ENCODE data around the gene SRP9.
"Not testable (repeated sequence)": the region's sequence is repeated elsewhere in the genome, so short reads cannot be mapped to it uniquely, and the experiment has no call there.

The SRP9 gene

GRCh38 chr1:225779165-225779564 is 1.5 kb downstream of the SRP9 start:
- not testable (repeated sequence) for H3K27me3 ChIP-seq (ENCODE audit: control insufficient read depth, insufficient read depth, low read length); H3K9me3 ChIP-seq (ENCODE audit: control insufficient read depth, insufficient read depth, low read length); H3K27ac ChIP-seq (ENCODE audit: low read depth, low read length)
- Histone ChIP-seq H3K4me3 (ENCODE audit: low read depth, low read length) (peak overlapping the region; percentile 96), H3K4me1 (ENCODE audit: control insufficient read depth, insufficient read depth, low read length) (peaks cover 38% of the 10 kb centered on the region), H3K36me3 (ENCODE audit: control insufficient read depth, insufficient read depth, low read length) (peaks cover 39% of the 10 kb centered on the region), H3K9ac (ENCODE audit: low read depth, low read length) (peak overlapping the region; percentile 99)

- peak overlapping the region; percentile 96; the same call in 1 of the 2 replicates for H3K4me3 ChIP-seq (ENCODE audit: low read depth, low read length)
- no peak overlapping the region for H3K9ac ChIP-seq (ENCODE audit: low read depth, low read length)
- no peak overlapping the region for H3K27ac ChIP-seq (ENCODE audit: low read depth, low read length)
- H3K36me3 ChIP-seq (ENCODE audit: control insufficient read depth, insufficient read depth, low read length), result peaks cover 48% of the 10 kb centered on the region
- no peaks in the 10 kb centered on the region for H3K9me3 ChIP-seq (ENCODE audit: control insufficient read depth, insufficient read depth, low read length)
- no peaks in the 10 kb centered on the region for H3K27me3 ChIP-seq (ENCODE audit: control insufficient read depth, insufficient read depth, low read length)
- peaks cover 38% of the 10 kb centered on the region for H3K4me1 ChIP-seq (ENCODE audit: control insufficient read depth, insufficient read depth, low read length)
Observed at GRCh38 chr1:225780134-225780533, 2.5 kb downstream of the SRP9 start.

GRCh38 chr1:225780630-225781029 is 3.0 kb downstream of the SRP9 start:
- peaks cover 38% of the 10 kb centered on the region for H3K4me1 ChIP-seq (ENCODE audit: control insufficient read depth, insufficient read depth, low read length)
- H3K27ac ChIP-seq (ENCODE audit: low read depth, low read length), result no peak overlapping the region
- H3K9me3 ChIP-seq (ENCODE audit: control insufficient read depth, insufficient read depth, low read length), result no peaks in the 10 kb centered on the region
- H3K36me3 ChIP-seq (ENCODE audit: control insufficient read depth, insufficient read depth, low read length), result peaks cover 51% of the 10 kb centered on the region
- H3K27me3 ChIP-seq (ENCODE audit: control insufficient read depth, insufficient read depth, low read length), result no peaks in the 10 kb centered on the region
- no peak overlapping the region for H3K9ac ChIP-seq (ENCODE audit: low read depth, low read length)
- peak overlapping the region; percentile 17; the same call in 1 of the 2 replicates for H3K4me3 ChIP-seq (ENCODE audit: low read depth, low read length)

GRCh38 chr1:225789142-225789541 is 11.5 kb downstream of the SRP9 start:
- H3K27me3 ChIP-seq (ENCODE audit: control insufficient read depth, insufficient read depth, low read length); H3K9me3 ChIP-seq (ENCODE audit: control insufficient read depth, insufficient read depth, low read length): not testable (repeated sequence)

GRCh38 chr1:225794954-225795353 is 17.3 kb downstream of the SRP9 start:
- no peak overlapping the region for H3K4me3 ChIP-seq (ENCODE audit: low read depth, low read length)
- H3K36me3 ChIP-seq (ENCODE audit: control insufficient read depth, insufficient read depth, low read length), result peaks cover 25% of the 10 kb centered on the region
- H3K27ac ChIP-seq (ENCODE audit: low read depth, low read length), result no peak overlapping the region
- H3K4me1 ChIP-seq (ENCODE audit: control insufficient read depth, insufficient read depth, low read length), result no peaks in the 10 kb centered on the region
- no peak overlapping the region for H3K9ac ChIP-seq (ENCODE audit: low read depth, low read length)
- H3K27me3 ChIP-seq (ENCODE audit: control insufficient read depth, insufficient read depth, low read length), result no peaks in the 10 kb centered on the region
- H3K9me3 ChIP-seq (ENCODE audit: control insufficient read depth, insufficient read depth, low read length), result peaks cover 10% of the 10 kb centered on the region; the same call in 1 of the 2 replicates

More at GRCh38 chr1:225789142-225789541, 11.5 kb downstream of the SRP9 start:
- H3K9ac ChIP-seq (ENCODE audit: low read depth, low read length); H3K27ac ChIP-seq (ENCODE audit: low read depth, low read length); H3K4me1 ChIP-seq (ENCODE audit: control insufficient read depth, insufficient read depth, low read length); H3K4me3 ChIP-seq (ENCODE audit: low read depth, low read length): not testable (repeated sequence)
- peaks cover 75% of the 10 kb centered on the region for H3K36me3 ChIP-seq (ENCODE audit: control insufficient read depth, insufficient read depth, low read length)

- not testable (repeated sequence) for H3K9ac ChIP-seq (ENCODE audit: low read depth, low read length); H3K9me3 ChIP-seq (ENCODE audit: control insufficient read depth, insufficient read depth, low read length); H3K4me3 ChIP-seq (ENCODE audit: low read depth, low read length); H3K4me1 ChIP-seq (ENCODE audit: control insufficient read depth, insufficient read depth, low read length); H3K27ac ChIP-seq (ENCODE audit: low read depth, low read length); H3K27me3 ChIP-seq (ENCODE audit: control insufficient read depth, insufficient read depth, low read length)
- peaks cover 13% of the 10 kb centered on the region for H3K36me3 ChIP-seq (ENCODE audit: control insufficient read depth, insufficient read depth, low read length)
Observed at GRCh38 chr1:225796097-225796496, 18.5 kb downstream of the SRP9 start.

GRCh38 chr1:225801146-225801545 is 23.5 kb downstream of the SRP9 start:
- H3K9me3 ChIP-seq (ENCODE audit: control insufficient read depth, insufficient read depth, low read length); H3K27me3 ChIP-seq (ENCODE audit: control insufficient read depth, insufficient read depth, low read length); H3K9ac ChIP-seq (ENCODE audit: low read depth, low read length); H3K36me3 ChIP-seq (ENCODE audit: control insufficient read depth, insufficient read depth, low read length); H3K4me3 ChIP-seq (ENCODE audit: low read depth, low read length); H3K4me1 ChIP-seq (ENCODE audit: control insufficient read depth, insufficient read depth, low read length); H3K27ac ChIP-seq (ENCODE audit: low read depth, low read length): not testable (repeated sequence)

GRCh38 chr1:225806249-225806648 is 28.6 kb downstream of the SRP9 start:
- no peak overlapping the region for H3K9ac ChIP-seq (ENCODE audit: low read depth, low read length)
- peaks cover 2% of the 10 kb centered on the region for H3K4me1 ChIP-seq (ENCODE audit: control insufficient read depth, insufficient read depth, low read length)
- H3K27me3 ChIP-seq (ENCODE audit: control insufficient read depth, insufficient read depth, low read length), result no peaks in the 10 kb centered on the region
- no peaks in the 10 kb centered on the region for H3K9me3 ChIP-seq (ENCODE audit: control insufficient read depth, insufficient read depth, low read length)
- no peaks in the 10 kb centered on the region for H3K36me3 ChIP-seq (ENCODE audit: control insufficient read depth, insufficient read depth, low read length)
- H3K27ac ChIP-seq (ENCODE audit: low read depth, low read length), result no peak overlapping the region
- no peak overlapping the region for H3K4me3 ChIP-seq (ENCODE audit: low read depth, low read length)

- H3K27ac ChIP-seq (ENCODE audit: low read depth, low read length); H3K4me1 ChIP-seq (ENCODE audit: control insufficient read depth, insufficient read depth, low read length); H3K36me3 ChIP-seq (ENCODE audit: control insufficient read depth, insufficient read depth, low read length); H3K9ac ChIP-seq (ENCODE audit: low read depth, low read length); H3K27me3 ChIP-seq (ENCODE audit: control insufficient read depth, insufficient read depth, low read length); H3K4me3 ChIP-seq (ENCODE audit: low read depth, low read length); H3K9me3 ChIP-seq (ENCODE audit: control insufficient read depth, insufficient read depth, low read length): not testable (repeated sequence)
Observed at GRCh38 chr1:225806736-225807135, 29.1 kb downstream of the SRP9 start.

GRCh38 chr1:225808136-225808535 is 30.5 kb downstream of the SRP9 start:
- no peak overlapping the region for H3K27ac ChIP-seq (ENCODE audit: low read depth, low read length)
- peaks cover 12% of the 10 kb centered on the region for H3K4me1 ChIP-seq (ENCODE audit: control insufficient read depth, insufficient read depth, low read length)
- H3K9ac ChIP-seq (ENCODE audit: low read depth, low read length), result no peak overlapping the region
- H3K36me3 ChIP-seq (ENCODE audit: control insufficient read depth, insufficient read depth, low read length), result no peaks in the 10 kb centered on the region; the same call in 1 of the 2 replicates
- H3K27me3 ChIP-seq (ENCODE audit: control insufficient read depth, insufficient read depth, low read length), result no peaks in the 10 kb centered on the region
- no peaks in the 10 kb centered on the region for H3K9me3 ChIP-seq (ENCODE audit: control insufficient read depth, insufficient read depth, low read length)
- H3K4me3 ChIP-seq (ENCODE audit: low read depth, low read length), result no peak overlapping the region

- no peaks in the 10 kb centered on the region; the same call in 1 of the 2 replicates for H3K36me3 ChIP-seq (ENCODE audit: control insufficient read depth, insufficient read depth, low read length)
- no peaks in the 10 kb centered on the region for H3K9me3 ChIP-seq (ENCODE audit: control insufficient read depth, insufficient read depth, low read length)
- no peaks in the 10 kb centered on the region for H3K27me3 ChIP-seq (ENCODE audit: control insufficient read depth, insufficient read depth, low read length)
- peak within 1 kb of the TSS; percentile 80 for H3K27ac ChIP-seq (ENCODE audit: low read depth, low read length)
- peaks cover 19% of the 10 kb centered on the region for H3K4me1 ChIP-seq (ENCODE audit: control insufficient read depth, insufficient read depth, low read length)
- H3K4me3 ChIP-seq (ENCODE audit: low read depth, low read length), result peak within 1 kb of the TSS; percentile 90
- peak within 1 kb of the TSS; percentile 73 for H3K9ac ChIP-seq (ENCODE audit: low read depth, low read length)
Observed at GRCh38 chr1:225809842-225810578, 32.4 kb downstream of the SRP9 start, which contains the start of gene EPHX1. Gene EPHX1 (plus strand): TSS chr1:225810124. CDS start chr1:225828730, 18,606 bp downstream.
